HCT116 (cell line): ENCODE results near the gene AHRR. TPM values are rescaled to one million over a fixed set of nuclear protein-coding genes. Genes with fewer than 3 reads are reported as not detected.

Experiments
- ATAC-seq: fragments of 200-7000 bp; cut with Tn5 transposase; 2 replicates; pipeline ENCODE4 v1.9.1; 2020; ENCODE audit warnings: mild to moderate bottlenecking, moderate library complexity
- BruUV-seq: library from RNA; stranded (reverse); fragments of 400-500 nt; replicated peaks from 2 replicates; lab custom pipeline; 2021; lab: Mats Ljungman, UMichigan
- CTCF ChIA-PET: fragments of 300-600 bp; sonication (Branson Sonifier 250); formaldehyde crosslinking; loops from one replicate; lab custom pipeline; 2021; ENCODE audit warnings: antibody characterized with exemption; lab: Charles Lee
- POLR2A ChIA-PET: fragments of 300-600, 350-600 bp; sonication (Branson Sonifier 250); formaldehyde crosslinking; loops from one replicate; lab custom pipeline; 2021; ENCODE audit warnings: antibody characterized with exemption; lab: Charles Lee
- RAD21 ChIA-PET, 2 experiments: fragments of 300-600 bp; sonication (Branson Sonifier 250); formaldehyde crosslinking; loops; one replicate each; lab custom pipeline; 2023; ENCODE audit warnings: low total read pairs in 2 of 2; ENCODE audit not compliant: uncharacterized antibody in 2 of 2, unreplicated experiment in 2 of 2, low non-redundant PET in 1 of 2; lab: Charles Lee
- DNase-seq: peaks from one replicate; pipeline ENCODE4 v3.0.0-alpha.2; 2010; ENCODE audit warnings: low read depth, low spot score
- H2AFZ ChIP-seq: fragments of 200-600 bp; shearing (Covaris generic), sonication (generic); 2 replicates; pipeline ENCODE4 v1.6.1; 2017; ENCODE audit warnings: low read depth, mixed run types, mixed read lengths, antibody characterized with exemption, low read length; ENCODE audit not compliant: poor library complexity, severe bottlenecking
- H3K27ac ChIP-seq: 2 replicates; pipeline ENCODE4 v1.5.1; 2012; ENCODE audit warnings: low read depth, low read length
- H3K27me3 ChIP-seq: fragments of 200-600 bp; sonication (generic); 2 replicates; pipeline ENCODE4 v1.6.1; 2016; ENCODE audit warnings: mixed run types, low read length, mixed read lengths; ENCODE audit not compliant: insufficient read depth
- H3K36me3 ChIP-seq, 2 experiments: fragments of 200-500 bp in 1 of 2; fragments of 200-600 bp in 1 of 2; sonication (Bioruptor generic) in 1 of 2; sonication (generic) in 1 of 2; 2 replicates each; pipeline versions ENCODE4 v1.5.1 to v1.6.1; 2014 to 2016; ENCODE audit warnings: low read length in 2 of 2, inconsistent platforms in 1 of 2, mixed read lengths in 1 of 2, mixed run types in 1 of 2; ENCODE audit not compliant: insufficient read depth in 2 of 2, control insufficient read depth in 1 of 2
- H3K4me1 ChIP-seq, 2 experiments: fragments of 200-600 bp in 1 of 2; sonication (generic) in 1 of 2; 2 replicates each; pipeline versions ENCODE4 v1.5.1 to v1.6.1; 2012 to 2017; ENCODE audit warnings: low read length in 2 of 2, inconsistent platforms in 1 of 2, mild to moderate bottlenecking in 1 of 2, mixed read lengths in 1 of 2, mixed run types in 1 of 2, moderate library complexity in 1 of 2; ENCODE audit not compliant: insufficient read depth in 2 of 2, control insufficient read depth in 1 of 2
- H3K4me2 ChIP-seq: fragments of 200-600 bp; sonication (generic); 2 replicates; pipeline ENCODE4 v1.6.1; 2017; ENCODE audit warnings: mixed run types, low read length, mixed read lengths
- H3K4me3 ChIP-seq, 2 experiments: fragments of 200-600 bp in 1 of 2; sonication (generic) in 1 of 2; replicated peaks in 1 of 2; 2 replicates each; pipeline ENCODE4 v1.5.1; 2011 to 2016; ENCODE audit warnings: low read length in 2 of 2, control low read depth in 1 of 2, low read depth in 1 of 2, mild to moderate bottlenecking in 1 of 2, mixed read lengths in 1 of 2, mixed run types in 1 of 2
- H3K79me2 ChIP-seq: fragments of 200-600 bp; sonication (generic); 2 replicates; pipeline ENCODE4 v1.6.1; 2017; ENCODE audit warnings: mild to moderate bottlenecking, mixed run types, low read length, moderate library complexity, mixed read lengths; ENCODE audit not compliant: insufficient read depth
- H3K9ac ChIP-seq: fragments of 200-600 bp; sonication (generic); 2 replicates; pipeline ENCODE4 v1.6.1; 2016; ENCODE audit warnings: low read length, mixed read lengths
- H3K9me2 ChIP-seq: fragments of 200-600 bp; sonication (generic), shearing (Covaris generic); 2 replicates; pipeline ENCODE4 v1.6.1; 2017; ENCODE audit warnings: mixed run types, mild to moderate bottlenecking, moderate library complexity; ENCODE audit not compliant: insufficient read depth
- H3K9me3 ChIP-seq, 2 experiments: fragments of 200-500 bp in 1 of 2; fragments of 200-600 bp in 1 of 2; sonication (Bioruptor generic) in 1 of 2; sonication (generic) in 1 of 2; 2 replicates each; pipeline ENCODE4 v1.6.1; 2014 to 2017; ENCODE audit warnings: low read length in 2 of 2, mixed read lengths in 2 of 2, inconsistent platforms in 1 of 2, low read depth in 1 of 2, mild to moderate bottlenecking in 1 of 2, mixed run types in 1 of 2, moderate library complexity in 1 of 2; ENCODE audit not compliant: control insufficient read depth in 1 of 2, insufficient read depth in 1 of 2
- H4K20me1 ChIP-seq: fragments of 200-600 bp; sonication (generic), shearing (Covaris generic); 2 replicates; pipeline ENCODE4 v1.6.1; 2017; ENCODE audit warnings: mixed run types, mild to moderate bottlenecking, moderate library complexity; ENCODE audit not compliant: insufficient read depth
- ATF3 ChIP-seq: IDR thresholded peaks from 2 replicates; pipeline ENCODE4 v1.6.1; 2012
- CEBPB ChIP-seq: IDR thresholded peaks from 2 replicates; pipeline ENCODE4 v1.6.1; 2012; ENCODE audit warnings: low read depth
- CTCF ChIP-seq, 3 experiments: fragments of 200-600 bp in 1 of 3; sonication (generic) in 1 of 3; IDR thresholded peaks in 2 of 3; conservative IDR thresholded peaks in 1 of 3; 2 replicates each; pipeline ENCODE4 v1.5.1; 2012 to 2017; ENCODE audit warnings: low read depth in 2 of 3, low read length in 2 of 3, antibody characterized with exemption in 1 of 3, borderline replicate concordance in 1 of 3, control low read depth in 1 of 3, mild to moderate bottlenecking in 1 of 3, mixed read lengths in 1 of 3, mixed run types in 1 of 3, moderate library complexity in 1 of 3; ENCODE audit not compliant: insufficient read depth in 1 of 3
- EGR1 ChIP-seq: IDR thresholded peaks from 2 replicates; pipeline ENCODE4 v1.6.1; 2012; ENCODE audit warnings: low read depth
- FOSL1 ChIP-seq: IDR thresholded peaks from 2 replicates; pipeline ENCODE4 v1.6.1; 2012; ENCODE audit warnings: low read depth
- SIN3A ChIP-seq: IDR thresholded peaks from 2 replicates; pipeline ENCODE4 v1.6.1; 2012; ENCODE audit warnings: low read depth
- TCF7L2 ChIP-seq: IDR thresholded peaks from 2 replicates; pipeline ENCODE4 v1.7.0; 2011; ENCODE audit warnings: borderline replicate concordance, inconsistent platforms; ENCODE audit not compliant: insufficient read depth, insufficient read length; ENCODE audit errors: extremely low read depth
- ZFX ChIP-seq: fragments of 450-650 bp; IDR thresholded peaks from 2 replicates; pipeline ENCODE4 v1.6.1; 2017
- ZNF274 ChIP-seq: fragments of 200-500 bp; sonication (Bioruptor generic); IDR thresholded peaks from 2 replicates; pipeline ENCODE4 v1.6.1; 2014; ENCODE audit warnings: mild to moderate bottlenecking, low read depth, low read length, inconsistent platforms
- intact Hi-C: fragments of 100-400 bp; cut with micrococcal nuclease; formaldehyde crosslinking; loops from 2 replicates; pipeline ENCODE4 v1.10.0; 2022
- total RNA-seq: library from RNA; stranded (reverse); gene quantifications from one replicate; pipeline ENCODE4 v1.2.1, GENCODE V29; 2021; ENCODE audit not compliant: unreplicated experiment

Gene AHRR
- total RNA-seq, 1 experiment from 2014 or later, result 12.7 TPM

GRCh38 chr5:370959-371810 is 49.7 kb downstream of the AHRR start:
- H3K4me1 ChIP-seq, result peaks cover 16 to 49% of the 10 kb centered on the region in 2 experiments
- H3K79me2 ChIP-seq, result no peaks in the 10 kb centered on the region; the same call in 1 of the 2 replicates
- H3K9me2 ChIP-seq, result no peaks in the 10 kb centered on the region
- H2AFZ ChIP-seq, result no peak overlapping the region
- H3K4me2 ChIP-seq, result no peak overlapping the region
- ATAC-seq (no peak), DNase-seq (no peak)
- H4K20me1 ChIP-seq, result no peaks in the 10 kb centered on the region
- ChIA-PET POLR2A (interaction anchor here (0.9 kb wide), 1 partner anchor 43 kb away, joined by 3 read pairs; no protein-coding TSS in a partner anchor), RAD21 (no interaction called here), CTCF (interaction anchor here (1.3 kb wide), 1 partner anchor 54 kb away, joined by 4 read pairs; no protein-coding TSS in a partner anchor)
- H3K36me3 ChIP-seq, result no peaks in the 10 kb centered on the region
- no peaks in the 10 kb centered on the region for H3K27me3 ChIP-seq
- no TSS peak for BruUV-seq
- intact Hi-C loops, result no loop called here
- no peak overlapping the region for H3K27ac ChIP-seq
- no peaks in the 10 kb centered on the region for H3K9me3 ChIP-seq
- H3K4me3 ChIP-seq, result no peak overlapping the region
- TF ChIP-seq TCF7L2 (no peak), CEBPB (no peak), ZFX (no peak), ZNF274 (no peak), SIN3A (no peak), FOSL1 (no peak), CTCF (IDR thresholded peaks at IDR 0.05 in 2 of 3, conservative IDR thresholded peaks at IDR 0.05 in 1 of 3; ENCODE audit: borderline replicate concordance in 1 of 3, insufficient read depth in 1 of 3, low read depth in 2 of 3, low read length in 2 of 3) (no peak), ATF3 (no peak), EGR1 (no peak)
- no peak overlapping the region for H3K9ac ChIP-seq
